K562 (cell line): ENCODE measurements around the gene SURF4. TPM values are rescaled to one million over a fixed set of nuclear protein-coding genes. Genes with fewer than 3 reads are reported as not detected.

Experiments used
- CHD4 ChIP-seq: fragments of 200-600 bp; sonication (generic); IDR thresholded peaks from 3 replicates; pipeline ENCODE4 v1.6.1; 2012; ENCODE audit warnings: low read depth, mild to moderate bottlenecking, mixed read lengths, low read length, inconsistent platforms; ENCODE audit not compliant: insufficient read depth, insufficient replicate concordance, poor library complexity, severe bottlenecking
- GTF2B ChIP-seq: IDR thresholded peaks from 2 replicates; pipeline ENCODE4 v1.6.1; 2011; ENCODE audit not compliant: insufficient read length; ENCODE audit errors: extremely low read depth
- KDM5B ChIP-seq: fragments of 200-600 bp; sonication (generic); IDR thresholded peaks from 2 replicates; pipeline ENCODE4 v1.6.1; 2012; ENCODE audit warnings: low read depth, mild to moderate bottlenecking, moderate library complexity, low read length, control low read depth, inconsistent platforms; ENCODE audit not compliant: insufficient replicate concordance
- MTA3 ChIP-seq: fragments of 450-650 bp; formaldehyde crosslinking; IDR thresholded peaks from 2 replicates; pipeline ENCODE4 v1.6.1; 2017; ENCODE audit warnings: mild to moderate bottlenecking, borderline replicate concordance
- MYC ChIP-seq, 2 experiments: fragments of 250-450 bp in 1 of 2; sonication (Bioruptor Pico) in 1 of 2; IDR thresholded peaks; 2 replicates each; pipeline versions ENCODE4 v1.5.1 to v1.6.1; 2012 to 2021; ENCODE audit warnings: low read depth in 2 of 2, borderline replicate concordance in 1 of 2, improper control_type of control experiment in 1 of 2, low read length in 1 of 2, mild to moderate bottlenecking in 1 of 2, moderate library complexity in 1 of 2
- POU5F1 ChIP-seq: fragments of 150-350 bp; IDR thresholded peaks from 2 replicates; pipeline ENCODE4 v1.6.1; 2014; ENCODE audit warnings: borderline replicate concordance, low read length, low read depth, mild to moderate bottlenecking; ENCODE audit not compliant: partially characterized antibody
- PRPF4 ChIP-seq: fragments of 200-400 bp; formaldehyde crosslinking; IDR thresholded peaks from one replicate; pipeline ENCODE4 v1.6.1; 2017; ENCODE audit warnings: low read length, low read depth, mild to moderate bottlenecking; ENCODE audit not compliant: insufficient read depth, poor library complexity, severe bottlenecking
- PTBP1 ChIP-seq: fragments of 200-400 bp; formaldehyde crosslinking; IDR thresholded peaks from 2 replicates; pipeline ENCODE4 v1.6.1; 2017; ENCODE audit warnings: low read depth, low read length
- RUNX1 ChIP-seq: sonication (generic); IDR thresholded peaks from 2 replicates; pipeline ENCODE4 v1.6.1; 2016; ENCODE audit warnings: antibody characterized with exemption, low read depth
- SMAD4 ChIP-seq: fragments of 250-450 bp; sonication (Bioruptor Pico); conservative IDR thresholded peaks from 2 replicates; pipeline ENCODE4 v1.8.0; 2021; ENCODE audit warnings: inconsistent platforms, mild to moderate bottlenecking, moderate library complexity
- TFAP4 ChIP-seq: sonication (generic); formaldehyde crosslinking; IDR thresholded peaks from 2 replicates; pipeline ENCODE4 v1.8.0; 2022; ENCODE audit warnings: missing genetic modification reagents, mild to moderate bottlenecking, moderate library complexity, borderline replicate concordance
- ZEB2 ChIP-seq: fragments of 450-650 bp; IDR thresholded peaks from 2 replicates; pipeline ENCODE4 v1.6.1; 2016
- ZNF57 ChIP-seq: fragments of 450-650 bp; formaldehyde crosslinking; IDR thresholded peaks from 2 replicates; pipeline ENCODE4 v1.4.0; 2020; ENCODE audit warnings: mild to moderate bottlenecking, moderate library complexity
- ZNF586 ChIP-seq: fragments of 450-650 bp; formaldehyde crosslinking; conservative IDR thresholded peaks from 2 replicates; pipeline ENCODE4 v1.4.0; 2020; ENCODE audit warnings: mild to moderate bottlenecking, moderate library complexity
- polyA plus RNA-seq, 8 experiments: library from polyadenylated mRNA; depleted of rRNA in 4 of 8; stranded (reverse) in 5 of 8; unstranded in 3 of 8; fragments of >200 nt; fragmentation: Nextera tagmentation in 2 of 8; fragmentation: Illumina TruSeq in 1 of 8; extraction: Ambion mirVana in 2 of 8; extraction: Trizol in 1 of 8; gene quantifications; 2 replicates each; pipeline versions ENCODE4 v1.2.1 to v1.2.3, GENCODE V29; 2011 to 2014; ENCODE audit warnings: inconsistent platforms in 1 of 8, missing spikeins in 1 of 8
- total RNA-seq, 7 experiments: library from RNA; depleted of rRNA in 6 of 7; stranded (reverse); fragments of >200 nt in 6 of 7; fragmentation: Illumina TruSeq in 2 of 7; extraction: Trizol in 2 of 7; gene quantifications; 2 replicates each; pipeline versions ENCODE4 v1.2.1 to v1.2.3, GENCODE V29; 2011 to 2021; ENCODE audit warnings: low replicate concordance in 1 of 7
- TF ChIP-seq, protein P1 (sequence below), 2 experiments: fragments of 450-650 bp in 1 of 2; sonication (generic) in 1 of 2; formaldehyde crosslinking in 1 of 2; IDR thresholded peaks; 2 replicates each; pipeline versions ENCODE4 v1.7.1 to v1.9.0; 2016 to 2022; ENCODE audit warnings: inconsistent platforms in 1 of 2, mild to moderate bottlenecking in 1 of 2, missing genetic modification reagents in 1 of 2

The SURF4 gene
- total and polyA plus RNA-seq, 9 of the 15 experiments (the other 6 are each of a cell fraction or from before 2014, with no cell fraction given), result 8.4 to 176 (median 130) TPM

DNA sequence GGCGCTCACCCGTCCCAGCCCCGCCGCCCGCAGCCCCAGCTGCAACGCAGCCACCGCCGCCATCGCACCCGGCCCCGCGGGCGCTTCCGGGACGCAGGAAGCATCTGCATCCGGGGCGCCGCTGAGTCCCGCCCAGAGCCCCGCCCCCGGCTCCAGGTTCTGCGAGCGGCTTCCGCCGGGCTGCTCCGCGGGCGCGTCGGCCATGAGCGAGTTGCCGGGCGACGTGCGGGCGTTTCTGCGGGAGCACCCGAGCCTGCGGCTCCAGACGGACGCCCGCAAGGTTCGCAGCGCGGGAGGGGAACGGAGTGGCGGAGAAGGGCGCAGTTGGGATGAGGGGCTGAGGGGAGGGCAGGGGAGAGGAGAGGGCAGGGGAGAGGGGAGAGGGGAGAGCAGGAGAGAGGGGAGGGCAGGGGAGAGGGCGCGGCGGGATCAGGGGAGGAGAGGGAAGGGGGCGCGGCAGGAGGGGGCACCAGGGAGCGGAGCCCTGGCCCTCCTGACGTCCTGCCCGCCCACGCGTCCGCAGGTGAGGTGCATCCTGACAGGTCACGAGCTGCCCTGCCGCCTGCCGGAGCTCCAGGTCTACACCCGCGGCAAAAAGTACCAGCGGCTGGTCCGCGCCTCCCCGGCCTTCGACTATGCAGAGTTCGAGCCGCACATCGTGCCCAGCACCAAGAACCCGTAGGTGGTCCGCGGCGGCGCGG is 19.3 kb downstream of the SURF4 start, which contains the start of the genes SURF1 and SURF2 (continued):
- TF ChIP-seq RUNX1 (no peak), MTA3 (no peak), CHD4 (no peak), PTBP1 (no peak), GTF2B (no peak), ZNF586 (no peak), KDM5B (peak; percentile 70), SMAD4 (CRISPR knock-in tag) (no peak), MYC (IDR thresholded peaks at IDR 0.05; ENCODE audit: low read depth, low read length) (peak; percentile 79), MYC (CRISPR knock-in tag; IDR thresholded peaks at IDR 0.05; ENCODE audit: borderline replicate concordance, low read depth) (no peak), ZNF57 (CRISPR knock-in tag) (no peak), POU5F1 (no peak), TFAP4 (CRISPR knock-in tag) (peak; percentile 40), ZEB2 (peak; percentile 82), PRPF4 (no peak)
- TF ChIP-seq, protein P1, sequence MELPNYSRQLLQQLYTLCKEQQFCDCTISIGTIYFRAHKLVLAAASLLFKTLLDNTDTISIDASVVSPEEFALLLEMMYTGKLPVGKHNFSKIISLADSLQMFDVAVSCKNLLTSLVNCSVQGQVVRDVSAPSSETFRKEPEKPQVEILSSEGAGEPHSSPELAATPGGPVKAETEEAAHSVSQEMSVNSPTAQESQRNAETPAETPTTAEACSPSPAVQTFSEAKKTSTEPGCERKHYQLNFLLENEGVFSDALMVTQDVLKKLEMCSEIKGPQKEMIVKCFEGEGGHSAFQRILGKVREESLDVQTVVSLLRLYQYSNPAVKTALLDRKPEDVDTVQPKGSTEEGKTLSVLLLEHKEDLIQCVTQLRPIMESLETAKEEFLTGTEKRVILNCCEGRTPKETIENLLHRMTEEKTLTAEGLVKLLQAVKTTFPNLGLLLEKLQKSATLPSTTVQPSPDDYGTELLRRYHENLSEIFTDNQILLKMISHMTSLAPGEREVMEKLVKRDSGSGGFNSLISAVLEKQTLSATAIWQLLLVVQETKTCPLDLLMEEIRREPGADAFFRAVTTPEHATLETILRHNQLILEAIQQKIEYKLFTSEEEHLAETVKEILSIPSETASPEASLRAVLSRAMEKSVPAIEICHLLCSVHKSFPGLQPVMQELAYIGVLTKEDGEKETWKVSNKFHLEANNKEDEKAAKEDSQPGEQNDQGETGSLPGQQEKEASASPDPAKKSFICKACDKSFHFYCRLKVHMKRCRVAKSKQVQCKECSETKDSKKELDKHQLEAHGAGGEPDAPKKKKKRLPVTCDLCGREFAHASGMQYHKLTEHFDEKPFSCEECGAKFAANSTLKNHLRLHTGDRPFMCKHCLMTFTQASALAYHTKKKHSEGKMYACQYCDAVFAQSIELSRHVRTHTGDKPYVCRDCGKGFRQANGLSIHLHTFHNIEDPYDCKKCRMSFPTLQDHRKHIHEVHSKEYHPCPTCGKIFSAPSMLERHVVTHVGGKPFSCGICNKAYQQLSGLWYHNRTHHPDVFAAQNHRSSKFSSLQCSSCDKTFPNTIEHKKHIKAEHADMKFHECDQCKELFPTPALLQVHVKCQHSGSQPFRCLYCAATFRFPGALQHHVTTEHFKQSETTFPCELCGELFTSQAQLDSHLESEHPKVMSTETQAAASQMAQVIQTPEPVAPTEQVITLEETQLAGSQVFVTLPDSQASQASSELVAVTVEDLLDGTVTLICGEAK (IDR thresholded peaks at IDR 0.05), result peak; percentile 90
- TF ChIP-seq, protein P1 (CRISPR knock-in tag; IDR thresholded peaks at IDR 0.05), result no peak
